ENCODE measurements around the gene XIAP. TPM values are rescaled to one million over a fixed set of nuclear protein-coding genes. Genes with fewer than 3 reads are reported as not detected.

Gene XIAP
- total and polyA plus RNA-seq, 9 of the 15 experiments (the other 6 are each of a cell fraction or from before 2014, with no cell fraction given), result 5.7 to 40.5 (median 19.8) TPM

DNA sequence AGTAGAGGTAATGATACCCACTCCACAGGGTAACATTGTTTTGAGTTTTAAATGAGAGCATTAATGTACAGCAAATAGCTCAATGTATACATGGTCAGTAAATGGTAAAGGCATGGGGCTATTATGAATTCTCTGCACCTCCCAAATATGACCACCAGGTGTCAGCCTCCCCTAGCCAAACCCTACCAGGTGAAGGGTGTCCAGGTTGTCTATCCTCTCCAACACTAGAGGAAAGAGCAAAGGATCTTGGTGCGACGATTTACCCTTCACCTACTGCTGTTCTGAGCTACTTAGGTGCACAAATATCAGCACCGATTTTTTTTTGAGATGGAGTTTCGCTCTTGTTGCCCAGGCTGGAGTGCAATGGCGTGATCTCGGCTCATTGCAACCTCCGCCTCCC, 26.5 kb upstream of the XIAP start (continued):
- TF ChIP-seq HDAC8 (tag; IDR thresholded peaks at IDR 0.05) (no peak), CXXC5 (CRISPR knock-in tag; IDR thresholded peaks at IDR 0.05) (no peak), MECOM (CRISPR knock-in tag; IDR thresholded peaks at IDR 0.05) (no peak), ZNF324 (CRISPR knock-in tag; IDR thresholded peaks at IDR 0.05) (no peak), LCOR (CRISPR knock-in tag; IDR thresholded peaks at IDR 0.05) (no peak), ESRRA (IDR thresholded peaks at IDR 0.05; ENCODE audit: borderline replicate concordance, low read depth) (no peak), CC2D1A (IDR thresholded peaks at IDR 0.05) (peak; percentile 59), ILK (tag; IDR thresholded peaks at IDR 0.05; ENCODE audit: borderline replicate concordance, low read depth) (no peak), ZBTB7A (IDR thresholded peaks at IDR 0.05; ENCODE audit: borderline replicate concordance, control insufficient read depth, low read depth, low read length) (no peak), ZNF551 (CRISPR knock-in tag; IDR thresholded peaks at IDR 0.05) (no peak), TCF3 (CRISPR knock-in tag; IDR thresholded peaks at IDR 0.05) (no peak), MAZ (CRISPR knock-in tag; conservative IDR thresholded peaks at IDR 0.05 in 1 of 2, IDR thresholded peaks at IDR 0.05 in 1 of 2) (0 out of 4 replicates have a peak, but pooled peaks of 1 of the 2 experiments have one; percentile 16), FUS (optimal IDR thresholded peaks at IDR 0.05; ENCODE audit: low read depth, low read length) (no peak), RBM14 (IDR thresholded peaks at IDR 0.05; ENCODE audit: borderline replicate concordance, insufficient read depth, low read depth, low read length) (no peak)
- TF ChIP-seq, protein P1, sequence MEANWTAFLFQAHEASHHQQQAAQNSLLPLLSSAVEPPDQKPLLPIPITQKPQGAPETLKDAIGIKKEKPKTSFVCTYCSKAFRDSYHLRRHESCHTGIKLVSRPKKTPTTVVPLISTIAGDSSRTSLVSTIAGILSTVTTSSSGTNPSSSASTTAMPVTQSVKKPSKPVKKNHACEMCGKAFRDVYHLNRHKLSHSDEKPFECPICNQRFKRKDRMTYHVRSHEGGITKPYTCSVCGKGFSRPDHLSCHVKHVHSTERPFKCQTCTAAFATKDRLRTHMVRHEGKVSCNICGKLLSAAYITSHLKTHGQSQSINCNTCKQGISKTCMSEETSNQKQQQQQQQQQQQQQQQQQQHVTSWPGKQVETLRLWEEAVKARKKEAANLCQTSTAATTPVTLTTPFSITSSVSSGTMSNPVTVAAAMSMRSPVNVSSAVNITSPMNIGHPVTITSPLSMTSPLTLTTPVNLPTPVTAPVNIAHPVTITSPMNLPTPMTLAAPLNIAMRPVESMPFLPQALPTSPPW (CRISPR knock-in tag; IDR thresholded peaks at IDR 0.05), result peak; percentile 22; the same call in 1 of the 2 replicates
- TF ChIP-seq, protein P2, sequence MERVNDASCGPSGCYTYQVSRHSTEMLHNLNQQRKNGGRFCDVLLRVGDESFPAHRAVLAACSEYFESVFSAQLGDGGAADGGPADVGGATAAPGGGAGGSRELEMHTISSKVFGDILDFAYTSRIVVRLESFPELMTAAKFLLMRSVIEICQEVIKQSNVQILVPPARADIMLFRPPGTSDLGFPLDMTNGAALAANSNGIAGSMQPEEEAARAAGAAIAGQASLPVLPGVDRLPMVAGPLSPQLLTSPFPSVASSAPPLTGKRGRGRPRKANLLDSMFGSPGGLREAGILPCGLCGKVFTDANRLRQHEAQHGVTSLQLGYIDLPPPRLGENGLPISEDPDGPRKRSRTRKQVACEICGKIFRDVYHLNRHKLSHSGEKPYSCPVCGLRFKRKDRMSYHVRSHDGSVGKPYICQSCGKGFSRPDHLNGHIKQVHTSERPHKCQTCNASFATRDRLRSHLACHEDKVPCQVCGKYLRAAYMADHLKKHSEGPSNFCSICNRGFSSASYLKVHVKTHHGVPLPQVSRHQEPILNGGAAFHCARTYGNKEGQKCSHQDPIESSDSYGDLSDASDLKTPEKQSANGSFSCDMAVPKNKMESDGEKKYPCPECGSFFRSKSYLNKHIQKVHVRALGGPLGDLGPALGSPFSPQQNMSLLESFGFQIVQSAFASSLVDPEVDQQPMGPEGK (CRISPR knock-in tag; IDR thresholded peaks at IDR 0.05; ENCODE audit: borderline replicate concordance), result no peak
- TF ChIP-seq, protein P3, sequence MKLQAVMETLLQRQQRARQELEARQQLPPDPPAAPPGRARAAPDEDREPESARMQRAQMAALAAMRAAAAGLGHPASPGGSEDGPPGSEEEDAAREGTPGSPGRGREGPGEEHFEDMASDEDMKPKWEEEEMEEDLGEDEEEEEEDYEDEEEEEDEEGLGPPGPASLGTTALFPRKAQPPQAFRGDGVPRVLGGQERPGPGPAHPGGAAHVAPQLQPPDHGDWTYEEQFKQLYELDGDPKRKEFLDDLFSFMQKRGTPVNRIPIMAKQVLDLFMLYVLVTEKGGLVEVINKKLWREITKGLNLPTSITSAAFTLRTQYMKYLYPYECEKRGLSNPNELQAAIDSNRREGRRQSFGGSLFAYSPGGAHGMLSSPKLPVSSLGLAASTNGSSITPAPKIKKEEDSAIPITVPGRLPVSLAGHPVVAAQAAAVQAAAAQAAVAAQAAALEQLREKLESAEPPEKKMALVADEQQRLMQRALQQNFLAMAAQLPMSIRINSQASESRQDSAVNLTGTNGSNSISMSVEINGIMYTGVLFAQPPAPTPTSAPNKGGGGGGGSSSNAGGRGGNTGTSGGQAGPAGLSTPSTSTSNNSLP (IDR thresholded peaks at IDR 0.05; ENCODE audit: borderline replicate concordance, low read depth, low read length), result no peak
- TF ChIP-seq, protein P4, sequence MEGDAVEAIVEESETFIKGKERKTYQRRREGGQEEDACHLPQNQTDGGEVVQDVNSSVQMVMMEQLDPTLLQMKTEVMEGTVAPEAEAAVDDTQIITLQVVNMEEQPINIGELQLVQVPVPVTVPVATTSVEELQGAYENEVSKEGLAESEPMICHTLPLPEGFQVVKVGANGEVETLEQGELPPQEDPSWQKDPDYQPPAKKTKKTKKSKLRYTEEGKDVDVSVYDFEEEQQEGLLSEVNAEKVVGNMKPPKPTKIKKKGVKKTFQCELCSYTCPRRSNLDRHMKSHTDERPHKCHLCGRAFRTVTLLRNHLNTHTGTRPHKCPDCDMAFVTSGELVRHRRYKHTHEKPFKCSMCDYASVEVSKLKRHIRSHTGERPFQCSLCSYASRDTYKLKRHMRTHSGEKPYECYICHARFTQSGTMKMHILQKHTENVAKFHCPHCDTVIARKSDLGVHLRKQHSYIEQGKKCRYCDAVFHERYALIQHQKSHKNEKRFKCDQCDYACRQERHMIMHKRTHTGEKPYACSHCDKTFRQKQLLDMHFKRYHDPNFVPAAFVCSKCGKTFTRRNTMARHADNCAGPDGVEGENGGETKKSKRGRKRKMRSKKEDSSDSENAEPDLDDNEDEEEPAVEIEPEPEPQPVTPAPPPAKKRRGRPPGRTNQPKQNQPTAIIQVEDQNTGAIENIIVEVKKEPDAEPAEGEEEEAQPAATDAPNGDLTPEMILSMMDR (IDR thresholded peaks at IDR 0.05 in 2 of 3, conservative IDR thresholded peaks at IDR 0.05 in 1 of 3; ENCODE audit: insufficient read depth in 2 of 3, low read depth in 1 of 3, low read length in 3 of 3), result peak; percentile 78 to 90 (median 81)
- TF ChIP-seq, protein P5, sequence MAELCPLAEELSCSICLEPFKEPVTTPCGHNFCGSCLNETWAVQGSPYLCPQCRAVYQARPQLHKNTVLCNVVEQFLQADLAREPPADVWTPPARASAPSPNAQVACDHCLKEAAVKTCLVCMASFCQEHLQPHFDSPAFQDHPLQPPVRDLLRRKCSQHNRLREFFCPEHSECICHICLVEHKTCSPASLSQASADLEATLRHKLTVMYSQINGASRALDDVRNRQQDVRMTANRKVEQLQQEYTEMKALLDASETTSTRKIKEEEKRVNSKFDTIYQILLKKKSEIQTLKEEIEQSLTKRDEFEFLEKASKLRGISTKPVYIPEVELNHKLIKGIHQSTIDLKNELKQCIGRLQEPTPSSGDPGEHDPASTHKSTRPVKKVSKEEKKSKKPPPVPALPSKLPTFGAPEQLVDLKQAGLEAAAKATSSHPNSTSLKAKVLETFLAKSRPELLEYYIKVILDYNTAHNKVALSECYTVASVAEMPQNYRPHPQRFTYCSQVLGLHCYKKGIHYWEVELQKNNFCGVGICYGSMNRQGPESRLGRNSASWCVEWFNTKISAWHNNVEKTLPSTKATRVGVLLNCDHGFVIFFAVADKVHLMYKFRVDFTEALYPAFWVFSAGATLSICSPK (IDR thresholded peaks at IDR 0.05; ENCODE audit: borderline replicate concordance), result no peak
